PC-3 (cell line): ENCODE measurements around the gene TOM1L2. TPM values are rescaled to one million over a fixed set of nuclear protein-coding genes. Genes with fewer than 3 reads are reported as not detected.

Source experiments
- ATAC-seq: fragments of 200-7000 bp; cut with Tn5 transposase; 2 replicates; pipeline ENCODE4 v1.9.1; 2020; ENCODE audit warnings: mild to moderate bottlenecking, moderate library complexity
- BruUV-seq: library from RNA; stranded (reverse); fragments of 400-500 nt; replicated peaks from 2 replicates; lab custom pipeline; 2021; lab: Mats Ljungman, UMichigan
- CTCF ChIA-PET: fragments of 300-600 bp; sonication (Branson Sonifier 250); formaldehyde crosslinking; loops from one replicate; lab custom pipeline; 2022; ENCODE audit warnings: antibody characterized with exemption; lab: Charles Lee
- POLR2A ChIA-PET: fragments of 300-600 bp; sonication (Branson Sonifier 250); formaldehyde crosslinking; loops from one replicate; lab custom pipeline; 2022; ENCODE audit warnings: antibody characterized with exemption; ENCODE audit not compliant: unreplicated experiment; lab: Charles Lee
- DNase-seq: peaks from one replicate; pipeline ENCODE4 v3.0.0-alpha.2; 2015
- H2AFZ ChIP-seq: fragments of 300-600 bp; sonication (generic); 2 replicates; pipeline ENCODE4 v1.6.0; 2016; ENCODE audit warnings: antibody characterized with exemption, low read length
- H3F3A ChIP-seq: fragments of 300-600 bp; sonication (generic); one replicate; pipeline ENCODE4 v1.6.0; 2017; ENCODE audit warnings: antibody characterized with exemption, low read length, control low read depth, mild to moderate bottlenecking; ENCODE audit not compliant: unreplicated experiment
- H3K27ac ChIP-seq: fragments of 300-600 bp; sonication (generic); 2 replicates; pipeline ENCODE4 v1.5.1; 2016; ENCODE audit warnings: mild to moderate bottlenecking, low read length
- H3K27me3 ChIP-seq: fragments of 300-600 bp; sonication (generic); 2 replicates; pipeline ENCODE4 v1.6.1; 2016; ENCODE audit warnings: low read length, mixed read lengths
- H3K36me3 ChIP-seq: fragments of 300-600 bp; sonication (generic); 2 replicates; pipeline ENCODE4 v1.6.1; 2016; ENCODE audit warnings: low read depth, mixed run types, low read length, mixed read lengths
- H3K4me1 ChIP-seq: fragments of 300-600 bp; sonication (generic); 2 replicates; pipeline ENCODE4 v1.5.1; 2016; ENCODE audit warnings: low read length; ENCODE audit not compliant: insufficient read depth
- H3K4me2 ChIP-seq: fragments of 300-600 bp; sonication (generic); 2 replicates; pipeline ENCODE4 v1.6.0; 2016; ENCODE audit warnings: low read length
- H3K4me3 ChIP-seq: fragments of 300-600 bp; sonication (generic); 2 replicates; pipeline ENCODE4 v1.5.1; 2016; ENCODE audit warnings: mild to moderate bottlenecking, low read length, mixed read lengths
- H3K79me2 ChIP-seq: fragments of 300-600 bp; sonication (generic); 2 replicates; pipeline ENCODE4 v1.6.1; 2017; ENCODE audit warnings: low read length, mixed read lengths
- H3K9ac ChIP-seq: fragments of 300-600 bp; sonication (generic); 2 replicates; pipeline ENCODE4 v1.6.0; 2016; ENCODE audit warnings: mild to moderate bottlenecking, low read length
- H3K9me2 ChIP-seq: fragments of 300-600 bp; sonication (generic); replicated peaks from 2 replicates; pipeline ENCODE4 v1.6.1; 2016; ENCODE audit warnings: mixed run types, low read length, mixed read lengths
- H3K9me3 ChIP-seq: fragments of 300-600 bp; sonication (generic); 2 replicates; pipeline ENCODE4 v1.6.1; 2016; ENCODE audit warnings: low read length, mixed read lengths
- H4K20me1 ChIP-seq: fragments of 300-600 bp; sonication (generic); 2 replicates; pipeline ENCODE4 v1.6.1; 2016; ENCODE audit warnings: low read length, mixed read lengths
- CTCF ChIP-seq: fragments of 300-600 bp; sonication (generic); conservative IDR thresholded peaks from 2 replicates; pipeline ENCODE4 v1.5.1; 2017; ENCODE audit warnings: antibody characterized with exemption, low read depth, mild to moderate bottlenecking, low read length
- EZH2 ChIP-seq: fragments of 300-600 bp; sonication (generic); IDR thresholded peaks from one replicate; pipeline ENCODE4 v1.6.1; 2017; ENCODE audit warnings: antibody characterized with exemption, mild to moderate bottlenecking, low read length; ENCODE audit not compliant: unreplicated experiment
- EZH2phosphoT487 ChIP-seq: fragments of 300-600 bp; sonication (generic); IDR thresholded peaks from 2 replicates; pipeline ENCODE4 v1.6.1; 2018; ENCODE audit warnings: mild to moderate bottlenecking, antibody characterized with exemption, low read length, borderline replicate concordance
- intact Hi-C: fragments of 100-400 bp; cut with micrococcal nuclease; formaldehyde crosslinking; loops from 2 replicates; pipeline ENCODE4 v1.9.0; 2023
- total RNA-seq: library from RNA; depleted of rRNA; stranded (reverse); fragments of >200 nt; gene quantifications from 2 replicates; pipeline ENCODE4 v1.2.3, GENCODE V29; 2014

Gene TOM1L2
- total RNA-seq, 1 experiment from 2014 or later = 53.3 TPM

GRCh38 chr17:17813055-17813724, 159.0 kb downstream of the TOM1L2 start:
- intact Hi-C loops = loop anchor here (2.0 kb wide), 1 partner anchor 48 kb away; no protein-coding TSS in a partner anchor
- no TSS peak for BruUV-seq

GRCh38 chr17:17812211-17813054, 159.8 kb downstream of the TOM1L2 start:
- no peaks in the 10 kb centered on the region for H3K9me2 ChIP-seq
- no peak overlapping the region for H3K9ac ChIP-seq
- no peaks in the 10 kb centered on the region for H3K27me3 ChIP-seq
- ATAC-seq = peak; percentile 32
- H2AFZ ChIP-seq = no peak overlapping the region
- CTCF ChIA-PET = interaction anchor here (0.6 kb wide), 1 partner anchor 129 kb away, joined by 3 read pairs; no protein-coding TSS in a partner anchor
- H3K36me3 ChIP-seq = peaks cover 57% of the 10 kb centered on the region
- H3F3A ChIP-seq = peaks cover 7% of the 10 kb centered on the region
- H3K4me3 ChIP-seq = no peak overlapping the region
- TSS peak; percentile 19 for BruUV-seq
- H3K27ac ChIP-seq = no peak overlapping the region
- peaks cover 9% of the 10 kb centered on the region for H3K4me1 ChIP-seq
- 0 out of 2 replicates have a peak, but pooled peaks cover 6% of the 10 kb centered on the region for H4K20me1 ChIP-seq
- no peaks in the 10 kb centered on the region for H3K9me3 ChIP-seq
- intact Hi-C loops = loop anchor here (2.0 kb wide), 1 partner anchor 48 kb away; no protein-coding TSS in a partner anchor
- no peaks in the 10 kb centered on the region; the same call in 1 of the 2 replicates for H3K79me2 ChIP-seq
- DNase-seq = peak; percentile 63
- H3K4me2 ChIP-seq = no peak overlapping the region
- POLR2A ChIA-PET = no interaction called here
- TF ChIP-seq EZH2phosphoT487 = no peak
- peak; percentile 99 for TF ChIP-seq CTCF

More at GRCh38 chr17:17813055-17813724, 159.0 kb downstream of the TOM1L2 start:
- no peak overlapping the region for H3K27ac ChIP-seq
- H3K9ac ChIP-seq = no peak overlapping the region
- ATAC-seq (no peak), DNase-seq (no peak)
- peaks cover 63% of the 10 kb centered on the region for H3K36me3 ChIP-seq
- ChIA-PET CTCF (interaction anchor here (0.6 kb wide), 1 partner anchor 130 kb away, joined by 3 read pairs; no protein-coding TSS in a partner anchor), POLR2A (no interaction called here)
- peaks cover 10% of the 10 kb centered on the region for H3K4me1 ChIP-seq
- H3K9me2 ChIP-seq = no peaks in the 10 kb centered on the region
- H3K4me3 ChIP-seq = no peak overlapping the region
- no peaks in the 10 kb centered on the region for H3K9me3 ChIP-seq
- H3K79me2 ChIP-seq = no peaks in the 10 kb centered on the region; the same call in 1 of the 2 replicates
- peaks cover 7% of the 10 kb centered on the region; the same call in 1 of the 2 replicates for H4K20me1 ChIP-seq
- H3K27me3 ChIP-seq = no peaks in the 10 kb centered on the region
- peaks cover 7% of the 10 kb centered on the region for H3F3A ChIP-seq
- H2AFZ ChIP-seq = no peak overlapping the region
- no peak overlapping the region for H3K4me2 ChIP-seq
- TF ChIP-seq EZH2phosphoT487 = no peak
- TF ChIP-seq CTCF = no peak
- TF ChIP-seq EZH2 = no peak
